ENCODE measurements around the gene CDCP2. TPM values are rescaled to one million over a fixed set of nuclear protein-coding genes. Genes with fewer than 3 reads are reported as not detected.
"Not testable (repeated sequence)": the region's sequence is repeated elsewhere in the genome, so short reads cannot be mapped to it uniquely, and the experiment has no call there.

Gene CDCP2
- polyA plus RNA-seq, 2 of the 4 experiments (the other 2 are of a cell fraction) = not detected

- CTCF ChIA-PET = interaction anchor here (0.9 to 2.3 kb wide), 3 partner anchors 14 to 130 kb away, joined by 3 to 5 read pairs (median 3); no protein-coding TSS in a partner anchor
- H3K4me2 ChIP-seq = no peak overlapping the region
Observed at GRCh38 chr1:54168206-54168965, 15.6 kb upstream of the CDCP2 start.

GRCh38 chr1:54167422-54168139, 14.8 kb upstream of the CDCP2 start:
- ATAC-seq (peak; percentile 37 to 43; a peak in 2 of 6 replicates), DNase-seq (ENCODE audit: low read depth in 1 of 2, low spot score in 1 of 2) (no peak), FAIRE-seq (no peak)
- ChIA-PET POLR2A (no interaction called here), CTCF (interaction anchor here (1.4 to 2.3 kb wide), 2 partner anchors 46 to 130 kb away, joined by 3 to 5 read pairs; no protein-coding TSS in a partner anchor)
- 0 out of 3 replicates have a peak, but pooled peaks cover 3% of the 10 kb centered on the region for H3K4me1 ChIP-seq
- peak overlapping the region in 1 of 2 experiments; percentile 24; a peak in 1 of 6 replicates for H3K27ac ChIP-seq
- H3K9me3 ChIP-seq = no peaks in the 10 kb centered on the region
- TF ChIP-seq HOXB13 (CRISPR knock-in tag; IDR thresholded peaks at IDR 0.05; ENCODE audit: low read depth) (no peak), BHLHE40 (IDR thresholded peaks at IDR 0.05; ENCODE audit: low read depth, low read length) (no peak)
- no peak overlapping the region for H3K4me2 ChIP-seq
- 49% methylated on average over 6 of the region's 9 CpGs for WGBS (ENCODE audit: missing lambda C conversion rate)
- no peak overlapping the region for H3K4me3 ChIP-seq

More at GRCh38 chr1:54168206-54168965, 15.6 kb upstream of the CDCP2 start:
- 0 out of 3 replicates have a peak, but pooled peaks cover 3% of the 10 kb centered on the region for H3K4me1 ChIP-seq
- POLR2A ChIA-PET = no interaction called here
- no peak overlapping the region for H3K4me3 ChIP-seq
- no peak for TF ChIP-seq POLR2A (IDR thresholded peaks at IDR 0.05; ENCODE audit: low read length)
- no peak for DNase-seq (ENCODE audit: low read depth in 1 of 2, low spot score in 1 of 2)
- 81% methylated on average over 5 of the region's 8 CpGs for WGBS (ENCODE audit: missing lambda C conversion rate)
- H3K9me3 ChIP-seq = no peaks in the 10 kb centered on the region
- H3K27ac ChIP-seq = peak overlapping the region in 1 of 2 experiments; percentile 24; a peak in 1 of 6 replicates
- no peak for FAIRE-seq
- ATAC-seq = no peak

- DNase-seq (ENCODE audit: low read depth in 1 of 2, low spot score in 1 of 2); FAIRE-seq; H3K4me1 ChIP-seq; POLR2A ChIA-PET; CTCF ChIA-PET; H3K4me3 ChIP-seq; H3K9me3 ChIP-seq; H3K4me2 ChIP-seq; H3K27ac ChIP-seq; ATAC-seq: not testable (repeated sequence)
- 88% methylated on average over 8 of the region's 8 CpGs for WGBS (ENCODE audit: missing lambda C conversion rate)
Observed at GRCh38 chr1:54166357-54166756, 13.6 kb upstream of the CDCP2 start.

GRCh38 chr1:54165146-54165545, 12.3 kb upstream of the CDCP2 start:
- Histone ChIP-seq H3K4me1 (0 out of 3 replicates have a peak, but pooled peaks cover 3% of the 10 kb centered on the region), H3K27ac (no peak overlapping the region), H3K9me3 (no peaks in the 10 kb centered on the region), H3K4me3 (no peak overlapping the region), H3K4me2 (no peak overlapping the region)
- no peak for DNase-seq (ENCODE audit: low read depth in 1 of 2, low spot score in 1 of 2)
- ATAC-seq = no peak
- no peak for TF ChIP-seq FOSB (CRISPR knock-in tag; IDR thresholded peaks at IDR 0.05)
- no peak for TF ChIP-seq PBX3 (IDR thresholded peaks at IDR 0.05)
- no peak for TF ChIP-seq CHD2 (IDR thresholded peaks at IDR 0.05; ENCODE audit: low read length, partially characterized antibody)
- TF ChIP-seq USF2 (IDR thresholded peaks at IDR 0.05) = no peak
- no peak for TF ChIP-seq BCL3 (IDR thresholded peaks at IDR 0.05)
- no peak for TF ChIP-seq NFE2L2 (conservative IDR thresholded peaks at IDR 0.05; ENCODE audit: low read length)
- no peak for TF ChIP-seq MAZ (IDR thresholded peaks at IDR 0.05; ENCODE audit: borderline replicate concordance, low read depth, low read length)
- no peak for TF ChIP-seq JUN (IDR thresholded peaks at IDR 0.05)
- TF ChIP-seq RAD21 (conservative IDR thresholded peaks at IDR 0.05 in 1 of 2, IDR thresholded peaks at IDR 0.05 in 1 of 2) = no peak
- TF ChIP-seq EHMT2 (IDR thresholded peaks at IDR 0.05; ENCODE audit: low read depth) = no peak
- no peak for TF ChIP-seq NR3C1 (IDR thresholded peaks at IDR 0.05)
- TF ChIP-seq POLR2A (IDR thresholded peaks at IDR 0.05; ENCODE audit: low read length) = no peak
- TF ChIP-seq CEBPB (IDR thresholded peaks at IDR 0.05) = no peak
- TF ChIP-seq MAX (IDR thresholded peaks at IDR 0.05) = no peak
- no peak for TF ChIP-seq HOXB13 (CRISPR knock-in tag; IDR thresholded peaks at IDR 0.05; ENCODE audit: low read depth)
- no peak for TF ChIP-seq POLR2AphosphoS2 (conservative IDR thresholded peaks at IDR 0.05; ENCODE audit: low read length)
- ChIA-PET POLR2A (no interaction called here), CTCF (no interaction called here)
- 99% methylated on average over 14 of the region's 15 CpGs for WGBS (ENCODE audit: missing lambda C conversion rate)
- no peak for FAIRE-seq

All from A549 (cell line).